SU-DHL-6 (cell line): ENCODE measurements around the gene NCAM2.

Experiments
- CTCF ChIP-seq: fragments of 200-600 bp; sonication (generic); IDR thresholded peaks from one replicate; pipeline ENCODE4 v1.5.1; 2017; ENCODE audit warnings: antibody characterized with exemption, mild to moderate bottlenecking, low read length, moderate library complexity; ENCODE audit not compliant: insufficient read depth, poor library complexity, severe bottlenecking
- EZH2phosphoT487 ChIP-seq: fragments of 200-600 bp; sonication (generic), shearing (Covaris generic); conservative IDR thresholded peaks from 2 replicates; pipeline ENCODE4 v1.6.1; 2018; ENCODE audit warnings: mild to moderate bottlenecking, antibody characterized with exemption, low read length, moderate library complexity, mixed read lengths

DNA sequence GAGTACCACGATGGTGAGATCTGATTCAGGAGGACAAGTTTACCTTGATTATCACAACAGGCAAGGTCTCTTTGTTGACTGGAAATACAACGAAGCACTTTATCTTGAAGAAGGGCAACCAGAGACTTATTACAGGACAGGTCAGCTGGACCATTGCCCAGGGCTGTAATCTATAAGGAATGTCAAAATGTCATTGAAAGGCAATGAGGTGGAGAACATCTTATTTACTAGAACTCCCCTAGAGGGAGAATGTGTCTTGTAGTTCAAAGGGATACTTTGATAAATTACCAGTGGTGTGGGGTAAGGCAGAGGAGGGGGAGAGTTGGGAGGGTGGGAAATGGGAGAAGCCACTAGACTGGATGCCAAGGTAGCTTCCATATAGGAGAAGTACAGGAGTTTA is 212.3 kb downstream of the NCAM2 start:
- no peak for TF ChIP-seq CTCF
- TF ChIP-seq EZH2phosphoT487, result no peak
